ENCODE measurements around the gene NRGN. TPM values are rescaled to one million over a fixed set of nuclear protein-coding genes. Genes with fewer than 3 reads are reported as not detected.

The NRGN gene
- total RNA-seq: 5.7 and 5.8 TPM in 2 replicates

- intact Hi-C loops (cut with micrococcal nuclease): loop anchor here (1.0 kb wide), 2 partner anchors 8 to 66 kb away; partner anchors contain the start of genes SIAE and SPA17
Measured at GRCh38 chr11:124739479-124740276, at the start of gene NRGN. Gene NRGN, plus strand, starts transcription at chr11:124739942. Its CDS starts 143 bp downstream, at chr11:124740085.

GRCh38 chr11:124693142-124693541 lies 46.6 kb upstream of the NRGN start:
- intact Hi-C loops (cut with micrococcal nuclease): no loop called here

- intact Hi-C loops (cut with micrococcal nuclease): no loop called here
Measured at GRCh38 chr11:124699547-124699946, 40.2 kb upstream of the NRGN start.

GRCh38 chr11:124700028-124700427 lies 39.7 kb upstream of the NRGN start:
- intact Hi-C loops (cut with micrococcal nuclease): no loop called here

- intact Hi-C loops (cut with micrococcal nuclease): no loop called here
Measured at GRCh38 chr11:124707829-124708228, 31.9 kb upstream of the NRGN start.

- intact Hi-C loops (cut with micrococcal nuclease): no loop called here
Measured at GRCh38 chr11:124712392-124712791, 27.4 kb upstream of the NRGN start.

- intact Hi-C loops (cut with micrococcal nuclease): no loop called here
Measured at GRCh38 chr11:124716591-124716990, 23.2 kb upstream of the NRGN start.

- intact Hi-C loops (cut with micrococcal nuclease): no loop called here
Measured at GRCh38 chr11:124717421-124717785, 22.3 kb upstream of the NRGN start.

GRCh38 chr11:124717786-124718651 lies 21.7 kb upstream of the NRGN start:
- intact Hi-C loops (cut with micrococcal nuclease): no loop called here

GRCh38 chr11:124718801-124719200 lies 20.9 kb upstream of the NRGN start:
- intact Hi-C loops (cut with micrococcal nuclease): no loop called here

GRCh38 chr11:124719534-124719933 lies 20.2 kb upstream of the NRGN start:
- intact Hi-C loops (cut with micrococcal nuclease): no loop called here

- intact Hi-C loops (cut with micrococcal nuclease): no loop called here
Measured at GRCh38 chr11:124722176-124722575, 17.6 kb upstream of the NRGN start.

GRCh38 chr11:124724979-124725718 lies 14.6 kb upstream of the NRGN start:
- intact Hi-C loops (cut with micrococcal nuclease): no loop called here

- intact Hi-C loops (cut with micrococcal nuclease): no loop called here
Measured at GRCh38 chr11:124725719-124726105, 14.0 kb upstream of the NRGN start.

GRCh38 chr11:124727474-124727873 lies 12.3 kb upstream of the NRGN start:
- intact Hi-C loops (cut with micrococcal nuclease): no loop called here

- intact Hi-C loops (cut with micrococcal nuclease): no loop called here
Measured at GRCh38 chr11:124728134-124728533, 11.6 kb upstream of the NRGN start.

GRCh38 chr11:124729571-124729970 lies 10.2 kb upstream of the NRGN start:
- intact Hi-C loops (cut with micrococcal nuclease): no loop called here

- intact Hi-C loops (cut with micrococcal nuclease): no loop called here
Measured at GRCh38 chr11:124732230-124732629, 7.5 kb upstream of the NRGN start.

GRCh38 chr11:124736736-124737135 lies 3.0 kb upstream of the NRGN start:
- intact Hi-C loops (cut with micrococcal nuclease): no loop called here

GRCh38 chr11:124737638-124738305 lies 2.0 kb upstream of the NRGN start:
- intact Hi-C loops (cut with micrococcal nuclease): no loop called here

Data from T-helper 2 cell treated with Interferon-gamma antibody and Interleukin-4, amounts not matched to agents 100 ng/mL and 5 ng/mL, for 36 hours (primary cell).